GM12891 (cell line): ENCODE measurements around the gene BTG4.

Experiments
- PAX5 ChIP-seq: IDR thresholded peaks from 2 replicates; pipeline ENCODE4 v1.6.1; 2011; ENCODE audit warnings: low read length, moderate library complexity, mild to moderate bottlenecking; ENCODE audit not compliant: insufficient read depth, severe bottlenecking
- POLR2A ChIP-seq: IDR thresholded peaks from 2 replicates; pipeline ENCODE4 v1.6.1; 2011; ENCODE audit warnings: low read depth, low read length, control low read depth
- POLR2AphosphoS5 ChIP-seq: IDR thresholded peaks from 2 replicates; pipeline ENCODE4 v1.6.1; 2011; ENCODE audit warnings: low read depth, low read length, control low read depth

DNA sequence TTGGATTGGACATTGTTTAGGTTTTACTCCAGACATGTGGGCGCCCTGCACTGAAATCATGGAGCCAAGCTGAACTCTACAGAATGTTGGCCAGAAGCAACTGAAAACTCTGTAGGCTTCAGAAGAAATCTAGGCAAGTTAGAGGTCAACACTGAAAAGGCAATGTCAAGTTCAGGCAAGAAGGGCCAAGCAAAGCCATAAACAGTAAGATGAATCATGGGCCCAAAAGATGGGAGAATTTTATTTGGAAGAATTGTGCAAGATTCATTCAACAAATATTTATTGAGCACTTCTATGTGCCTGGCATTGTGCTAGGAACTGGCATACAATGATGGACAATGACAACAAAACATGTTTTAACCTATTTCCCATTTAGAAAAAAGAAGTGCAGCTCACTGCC, 13.3 kb upstream of the BTG4 start:
- TF ChIP-seq POLR2A (no peak), POLR2AphosphoS5 (no peak), PAX5 (no peak)
